ENCODE data around the gene COL12A1.

Gene COL12A1

GRCh38 chr6:75124983-75125382 is 80.9 kb downstream of the COL12A1 start:
- H3K36me3 ChIP-seq (ENCODE audit: control insufficient read depth, insufficient read depth, low read length) = no peaks in the 10 kb centered on the region
- H3K27me3 ChIP-seq (ENCODE audit: control insufficient read depth, insufficient read depth, low read length, poor library complexity, severe bottlenecking) = no peaks in the 10 kb centered on the region

DNA sequence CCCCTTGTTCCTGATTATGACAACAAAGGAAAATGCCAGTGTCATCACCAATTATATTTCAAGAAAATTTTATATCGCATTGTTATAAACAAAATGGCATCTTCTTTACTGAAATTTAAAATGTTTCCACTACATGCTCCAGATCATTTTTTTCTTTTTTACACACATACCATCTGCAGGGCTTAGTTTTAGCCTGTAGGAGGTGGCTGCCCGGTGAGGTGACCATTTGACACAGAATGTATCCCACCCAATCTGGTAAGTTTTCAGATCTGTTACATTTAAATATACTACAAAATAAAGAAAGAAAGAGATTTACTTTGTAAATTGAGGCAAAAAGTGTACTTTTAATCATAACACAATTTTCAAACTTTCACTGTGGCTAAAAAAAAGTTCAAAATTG is 81.8 kb downstream of the COL12A1 start:
- no peaks in the 10 kb centered on the region for H3K9me3 ChIP-seq (ENCODE audit: control insufficient read depth, low read length)
- WGBS, 2 experiments = 77 to 94% methylated on average over 1 of the region's 2 CpGs
- no peaks in the 10 kb centered on the region for H3K36me3 ChIP-seq (ENCODE audit: control insufficient read depth, insufficient read depth, low read length)
- H3K4me1 ChIP-seq (ENCODE audit: control insufficient read depth, insufficient read depth, low read length) = no peaks in the 10 kb centered on the region
- no peaks in the 10 kb centered on the region for H3K27me3 ChIP-seq (ENCODE audit: control insufficient read depth, insufficient read depth, low read length, poor library complexity, severe bottlenecking)
- no peak overlapping the region for H3K27ac ChIP-seq (ENCODE audit: insufficient read depth, low read depth, low read length, poor library complexity, severe bottlenecking)
- no peak overlapping the region for H3K4me3 ChIP-seq (ENCODE audit: insufficient read depth, low read depth, low read length)

More at GRCh38 chr6:75124983-75125382, 80.9 kb downstream of the COL12A1 start:
- no peak overlapping the region for H3K27ac ChIP-seq (ENCODE audit: insufficient read depth, low read depth, low read length, poor library complexity, severe bottlenecking)
- H3K9me3 ChIP-seq (ENCODE audit: control insufficient read depth, low read length) = no peaks in the 10 kb centered on the region
- 100% methylated on average over 1 of the region's 2 CpGs for WGBS, 2 experiments
- H3K4me3 ChIP-seq (ENCODE audit: insufficient read depth, low read depth, low read length) = no peak overlapping the region
- H3K4me1 ChIP-seq (ENCODE audit: control insufficient read depth, insufficient read depth, low read length) = no peaks in the 10 kb centered on the region

DNA sequence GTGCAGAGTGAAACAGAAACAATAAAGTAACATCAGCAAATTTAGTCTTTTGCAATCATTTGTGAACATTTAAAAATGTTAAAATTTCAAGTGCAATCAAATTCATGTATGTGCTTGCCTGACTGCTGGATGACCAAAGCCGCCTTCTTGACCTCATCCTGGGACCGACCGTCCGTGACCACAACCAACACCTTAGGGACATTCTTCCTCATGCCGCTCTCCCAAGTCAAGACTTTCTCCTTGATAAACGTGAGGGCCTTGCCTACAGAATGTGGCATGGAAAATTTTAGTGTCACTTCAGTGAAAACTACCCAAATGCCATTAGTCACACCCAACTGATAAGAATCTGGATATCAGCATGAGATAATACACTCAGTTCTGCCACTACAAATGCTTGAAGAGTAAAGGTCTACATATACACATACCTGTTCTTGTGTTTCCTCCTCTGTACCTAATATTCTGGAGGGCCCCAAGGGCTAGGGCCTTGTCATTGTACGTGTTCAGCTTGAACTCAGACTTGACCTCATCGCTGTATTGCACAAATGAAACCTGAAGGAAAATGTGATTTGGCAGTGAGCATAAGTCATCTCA is 86.8 kb downstream of the COL12A1 start:
- no peaks in the 10 kb centered on the region for H3K27me3 ChIP-seq (ENCODE audit: control insufficient read depth, insufficient read depth, low read length, poor library complexity, severe bottlenecking)
- H3K36me3 ChIP-seq (ENCODE audit: control insufficient read depth, insufficient read depth, low read length) = no peaks in the 10 kb centered on the region
- no peak overlapping the region for H3K27ac ChIP-seq (ENCODE audit: insufficient read depth, low read depth, low read length, poor library complexity, severe bottlenecking)
- no peaks in the 10 kb centered on the region for H3K4me1 ChIP-seq (ENCODE audit: control insufficient read depth, insufficient read depth, low read length)
- H3K9me3 ChIP-seq (ENCODE audit: control insufficient read depth, low read length) = no peaks in the 10 kb centered on the region
- 96% methylated on average over 8 of the region's 8 CpGs for WGBS, 2 experiments
- no peak overlapping the region for H3K4me3 ChIP-seq (ENCODE audit: insufficient read depth, low read depth, low read length)

- H3K36me3 ChIP-seq (ENCODE audit: control insufficient read depth, insufficient read depth, low read length) = no peaks in the 10 kb centered on the region
- 93% methylated on average over 1 of the region's 2 CpGs; no CpG with 5 or more reads in 1 of the 2 experiments for WGBS, 2 experiments
Observed at GRCh38 chr6:75117701-75118100, 88.2 kb downstream of the COL12A1 start.

GRCh38 chr6:75116946-75117345 is 88.9 kb downstream of the COL12A1 start:
- no peak overlapping the region for H3K4me3 ChIP-seq (ENCODE audit: insufficient read depth, low read depth, low read length)
- H3K36me3 ChIP-seq (ENCODE audit: control insufficient read depth, insufficient read depth, low read length) = no peaks in the 10 kb centered on the region
- H3K4me1 ChIP-seq (ENCODE audit: control insufficient read depth, insufficient read depth, low read length) = no peaks in the 10 kb centered on the region
- WGBS, 2 experiments = 93 to 99% methylated on average over 2 of the region's 3 CpGs
- H3K27me3 ChIP-seq (ENCODE audit: control insufficient read depth, insufficient read depth, low read length, poor library complexity, severe bottlenecking) = no peaks in the 10 kb centered on the region
- no peak overlapping the region for H3K27ac ChIP-seq (ENCODE audit: insufficient read depth, low read depth, low read length, poor library complexity, severe bottlenecking)
- no peaks in the 10 kb centered on the region for H3K9me3 ChIP-seq (ENCODE audit: control insufficient read depth, low read length)

More at GRCh38 chr6:75117701-75118100, 88.2 kb downstream of the COL12A1 start:
- H3K4me1 ChIP-seq (ENCODE audit: control insufficient read depth, insufficient read depth, low read length) = no peaks in the 10 kb centered on the region
- no peaks in the 10 kb centered on the region for H3K27me3 ChIP-seq (ENCODE audit: control insufficient read depth, insufficient read depth, low read length, poor library complexity, severe bottlenecking)
- H3K27ac ChIP-seq (ENCODE audit: insufficient read depth, low read depth, low read length, poor library complexity, severe bottlenecking) = no peak overlapping the region
- H3K4me3 ChIP-seq (ENCODE audit: insufficient read depth, low read depth, low read length) = no peak overlapping the region
- H3K9me3 ChIP-seq (ENCODE audit: control insufficient read depth, low read length) = no peaks in the 10 kb centered on the region

DNA sequence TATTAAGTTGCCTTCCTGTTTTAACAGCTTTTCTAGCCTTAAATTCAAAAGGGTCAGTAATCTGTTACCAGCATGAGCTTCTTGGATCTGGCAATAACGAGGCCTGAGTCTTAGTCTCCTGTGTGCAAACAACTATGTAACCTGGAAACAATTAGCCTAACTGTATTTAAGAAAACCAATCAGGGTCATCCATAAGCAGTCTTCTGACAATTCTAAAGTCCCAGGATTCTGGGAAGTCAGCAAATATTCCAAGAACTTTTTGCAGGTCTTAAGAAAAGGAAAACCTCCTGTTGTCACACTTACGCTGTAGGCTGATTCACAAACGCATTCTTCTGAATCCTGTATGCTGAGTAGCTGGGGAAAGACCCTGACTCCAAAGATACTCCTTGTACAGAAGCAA is 90.4 kb downstream of the COL12A1 start:
- Histone ChIP-seq H3K27ac (ENCODE audit: insufficient read depth, low read depth, low read length, poor library complexity, severe bottlenecking) (no peak overlapping the region), H3K4me3 (ENCODE audit: insufficient read depth, low read depth, low read length) (no peak overlapping the region), H3K36me3 (ENCODE audit: control insufficient read depth, insufficient read depth, low read length) (no peaks in the 10 kb centered on the region), H3K27me3 (ENCODE audit: control insufficient read depth, insufficient read depth, low read length, poor library complexity, severe bottlenecking) (no peaks in the 10 kb centered on the region), H3K9me3 (ENCODE audit: control insufficient read depth, low read length) (no peaks in the 10 kb centered on the region), H3K4me1 (ENCODE audit: control insufficient read depth, insufficient read depth, low read length) (no peaks in the 10 kb centered on the region)
- whole genome bisulfite sequencing, 2 experiments = 65 to 72% methylated on average over 3 of the region's 3 CpGs

GRCh38 chr6:75114806-75115205 is 91.0 kb downstream of the COL12A1 start:
- H3K27me3 ChIP-seq (ENCODE audit: control insufficient read depth, insufficient read depth, low read length, poor library complexity, severe bottlenecking) = no peaks in the 10 kb centered on the region
- H3K4me1 ChIP-seq (ENCODE audit: control insufficient read depth, insufficient read depth, low read length) = no peaks in the 10 kb centered on the region
- no peak overlapping the region for H3K4me3 ChIP-seq (ENCODE audit: insufficient read depth, low read depth, low read length)
- WGBS, 2 experiments = 95% methylated on average over 2 of the region's 2 CpGs
- no peak overlapping the region for H3K27ac ChIP-seq (ENCODE audit: insufficient read depth, low read depth, low read length, poor library complexity, severe bottlenecking)
- no peaks in the 10 kb centered on the region for H3K36me3 ChIP-seq (ENCODE audit: control insufficient read depth, insufficient read depth, low read length)
- H3K9me3 ChIP-seq (ENCODE audit: control insufficient read depth, low read length) = no peaks in the 10 kb centered on the region

GRCh38 chr6:75114195-75114594 is 91.7 kb downstream of the COL12A1 start:
- no peaks in the 10 kb centered on the region for H3K27me3 ChIP-seq (ENCODE audit: control insufficient read depth, insufficient read depth, low read length, poor library complexity, severe bottlenecking)
- H3K4me1 ChIP-seq (ENCODE audit: control insufficient read depth, insufficient read depth, low read length) = no peaks in the 10 kb centered on the region
- H3K4me3 ChIP-seq (ENCODE audit: insufficient read depth, low read depth, low read length) = no peak overlapping the region
- no peaks in the 10 kb centered on the region for H3K36me3 ChIP-seq (ENCODE audit: control insufficient read depth, insufficient read depth, low read length)
- no peak overlapping the region for H3K27ac ChIP-seq (ENCODE audit: insufficient read depth, low read depth, low read length, poor library complexity, severe bottlenecking)
- H3K9me3 ChIP-seq (ENCODE audit: control insufficient read depth, low read length) = no peaks in the 10 kb centered on the region

GRCh38 chr6:75113446-75113845 is 92.4 kb downstream of the COL12A1 start:
- Histone ChIP-seq H3K9me3 (ENCODE audit: control insufficient read depth, low read length) (no peaks in the 10 kb centered on the region), H3K36me3 (ENCODE audit: control insufficient read depth, insufficient read depth, low read length) (no peaks in the 10 kb centered on the region), H3K27me3 (ENCODE audit: control insufficient read depth, insufficient read depth, low read length, poor library complexity, severe bottlenecking) (no peaks in the 10 kb centered on the region), H3K27ac (ENCODE audit: insufficient read depth, low read depth, low read length, poor library complexity, severe bottlenecking) (no peak overlapping the region), H3K4me1 (ENCODE audit: control insufficient read depth, insufficient read depth, low read length) (no peaks in the 10 kb centered on the region), H3K4me3 (ENCODE audit: insufficient read depth, low read depth, low read length) (no peak overlapping the region)
- 93 to 94% methylated on average over 2 of the region's 2 CpGs for WGBS, 2 experiments

DNA sequence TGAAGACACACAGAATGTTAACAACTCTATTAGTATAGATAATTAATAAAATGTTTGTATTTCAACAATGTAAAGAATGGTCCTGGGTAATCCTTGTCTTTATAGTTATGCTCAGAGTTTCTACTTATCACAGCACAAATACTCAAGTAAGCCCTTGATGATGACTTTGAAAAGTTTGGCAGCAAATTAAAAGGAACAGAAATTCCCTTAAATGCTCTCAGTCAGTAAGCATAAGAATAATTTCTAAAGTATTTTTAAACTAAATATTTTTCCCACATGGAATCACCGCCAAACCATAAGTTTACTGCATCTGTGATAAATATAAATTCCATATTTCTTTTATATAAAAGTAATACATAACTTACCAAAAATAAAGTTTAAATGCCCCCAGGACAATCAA is 96.1 kb downstream of the COL12A1 start:
- 83% methylated on average over 1 of the region's 1 CpG; no CpG with 5 or more reads in 1 of the 2 experiments for WGBS, 2 experiments
- Histone ChIP-seq H3K36me3 (ENCODE audit: control insufficient read depth, insufficient read depth, low read length) (no peaks in the 10 kb centered on the region), H3K4me1 (ENCODE audit: control insufficient read depth, insufficient read depth, low read length) (no peaks in the 10 kb centered on the region), H3K27me3 (ENCODE audit: control insufficient read depth, insufficient read depth, low read length, poor library complexity, severe bottlenecking) (no peaks in the 10 kb centered on the region), H3K9me3 (ENCODE audit: control insufficient read depth, low read length) (no peaks in the 10 kb centered on the region), H3K4me3 (ENCODE audit: insufficient read depth, low read depth, low read length) (no peak overlapping the region), H3K27ac (ENCODE audit: insufficient read depth, low read depth, low read length, poor library complexity, severe bottlenecking) (no peak overlapping the region)

DNA sequence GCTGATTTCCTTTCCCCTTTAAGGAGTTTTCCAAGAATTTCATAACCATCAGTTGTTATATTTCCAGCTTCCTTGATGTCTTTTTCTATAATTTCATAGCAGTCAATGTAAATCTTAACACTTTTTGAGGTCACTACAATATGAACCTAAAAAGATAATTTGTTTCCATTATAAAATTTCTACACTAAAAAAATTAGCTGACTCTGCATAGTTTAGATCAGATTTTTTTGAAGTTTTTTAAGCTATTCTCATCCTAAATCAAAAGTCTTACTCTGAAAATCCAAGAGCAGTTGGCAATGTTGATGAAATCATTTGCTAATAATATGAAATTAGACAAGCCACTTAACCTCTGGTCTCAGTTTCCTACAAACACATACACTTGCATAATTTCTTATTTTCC is 96.8 kb downstream of the COL12A1 start:
- Histone ChIP-seq H3K27me3 (ENCODE audit: control insufficient read depth, insufficient read depth, low read length, poor library complexity, severe bottlenecking) (no peaks in the 10 kb centered on the region), H3K27ac (ENCODE audit: insufficient read depth, low read depth, low read length, poor library complexity, severe bottlenecking) (no peak overlapping the region), H3K4me1 (ENCODE audit: control insufficient read depth, insufficient read depth, low read length) (no peaks in the 10 kb centered on the region), H3K9me3 (ENCODE audit: control insufficient read depth, low read length) (no peaks in the 10 kb centered on the region), H3K36me3 (ENCODE audit: control insufficient read depth, insufficient read depth, low read length) (no peaks in the 10 kb centered on the region), H3K4me3 (ENCODE audit: insufficient read depth, low read depth, low read length) (no peak overlapping the region)
